CD4-positive, alpha-beta T cell treated with Interleukin-15 for 4 hours (primary cell): Measurements from ENCODE around the gene PRRC2A.
"Not testable (repeated sequence)": the region's sequence is repeated elsewhere in the genome, so short reads cannot be mapped to it uniquely, and the experiment has no call there.

Experiments used
- DNase-seq: peaks from one replicate; pipeline ENCODE4 v3.0.0-alpha.2; 2020; ENCODE audit warnings: low spot score

PRRC2A gene

GRCh38 chr6:31586008-31586407, 34.5 kb upstream of the PRRC2A start, which contains the start of gene LST1:
Gene LST1 (plus strand): TSS chr6:31586277. CDS start chr6:31587300, 1,023 bp downstream.
- DNase-seq, result no peak

GRCh38 chr6:31586599-31587281, 33.8 kb upstream of the PRRC2A start:
- DNase-seq, result no peak

- no peak for DNase-seq
Measured at GRCh38 chr6:31587791-31588777, 32.4 kb upstream of the PRRC2A start.

- DNase-seq, result no peak
Measured at GRCh38 chr6:31588871-31589650, 31.5 kb upstream of the PRRC2A start.

GRCh38 chr6:31590691-31591090, 29.8 kb upstream of the PRRC2A start:
- DNase-seq, result not testable (repeated sequence)

GRCh38 chr6:31592396-31592771, 28.1 kb upstream of the PRRC2A start:
- DNase-seq, result no peak

GRCh38 chr6:31597006-31597405, 23.5 kb upstream of the PRRC2A start:
- DNase-seq, result peak; percentile 85

GRCh38 chr6:31607317-31607716, 13.2 kb upstream of the PRRC2A start:
- no peak for DNase-seq

- DNase-seq, result no peak
Measured at GRCh38 chr6:31609519-31610406, 10.8 kb upstream of the PRRC2A start.

- no peak for DNase-seq
Measured at GRCh38 chr6:31610968-31611367, 9.5 kb upstream of the PRRC2A start.

GRCh38 chr6:31614075-31614619, 6.4 kb upstream of the PRRC2A start:
- no peak for DNase-seq

- DNase-seq, result no peak
Measured at GRCh38 chr6:31614684-31615578, 5.6 kb upstream of the PRRC2A start, which contains the start of gene AIF1. Gene AIF1 (plus strand): TSS chr6:31615234. CDS start chr6:31615330, 96 bp downstream.

GRCh38 chr6:31615748-31616147, 4.8 kb upstream of the PRRC2A start:
- DNase-seq, result no peak

- no peak for DNase-seq
Measured at GRCh38 chr6:31617010-31617409, 3.5 kb upstream of the PRRC2A start.

GRCh38 chr6:31619805-31620585, 520 bp upstream of the PRRC2A start:
- DNase-seq, result peak; percentile 98

GRCh38 chr6:31621320-31621939, 915 bp downstream of the PRRC2A start:
- no peak for DNase-seq

- DNase-seq, result no peak
Measured at GRCh38 chr6:31621991-31622390, 1.5 kb downstream of the PRRC2A start.

GRCh38 chr6:31622684-31623091, 2.2 kb downstream of the PRRC2A start:
- DNase-seq, result no peak
